ENCODE data around the gene DDR1. TPM values are rescaled to one million over a fixed set of nuclear protein-coding genes. Genes with fewer than 3 reads are reported as not detected.
"Not testable (repeated sequence)": the region's sequence is repeated elsewhere in the genome, so short reads cannot be mapped to it uniquely, and the experiment has no call there.

The DDR1 gene
- total RNA-seq, 1 donor from 2014 or later, result 85.3 TPM

- no peaks in the 10 kb centered on the region for H3K36me3 ChIP-seq
- H3K27ac Mint-ChIP-seq, result no peak overlapping the region
- no peak overlapping the region for H2AFZ ChIP-seq (replicated peaks)
Observed at GRCh38 chr6:30908700-30909099, 24.4 kb downstream of the DDR1 start.

DNA sequence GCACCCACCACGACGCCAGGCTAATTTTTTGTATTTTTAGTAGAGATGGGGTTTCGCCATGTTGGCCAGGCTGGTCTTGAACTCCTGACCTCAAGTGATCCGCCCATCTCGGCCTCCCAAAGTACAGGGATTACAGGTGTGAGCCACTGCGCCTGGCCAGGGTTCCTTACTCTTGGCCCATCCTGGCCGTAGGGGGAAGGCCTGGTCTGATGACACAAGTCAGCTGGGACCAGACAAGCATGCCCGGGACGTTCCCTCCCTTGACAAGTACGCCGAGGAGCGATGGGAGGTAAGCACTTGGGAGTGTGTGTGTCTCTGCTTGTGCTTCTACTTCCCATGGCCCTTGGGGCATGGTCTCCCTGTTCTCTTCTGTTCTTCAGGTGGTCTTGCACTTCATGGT is 26.2 kb downstream of the DDR1 start:
- H3K4me2 ChIP-seq; H3K27ac ChIP-seq; H3K27ac Mint-ChIP-seq; H4K20me1 ChIP-seq (ENCODE audit: low read depth); H3K4me3 ChIP-seq; DNase-seq (ENCODE audit: low spot score); H3K27me3 ChIP-seq; H3K9me3 ChIP-seq (ENCODE audit: low read depth); H2AFZ ChIP-seq (replicated peaks); H3K9me3 Mint-ChIP-seq; H3K9ac ChIP-seq; H3K36me3 ChIP-seq: not testable (repeated sequence)
- peaks cover 14% of the 10 kb centered on the region for H3K36me3 Mint-ChIP-seq
- H3F3A ChIP-seq (ENCODE audit: low read depth), result peaks cover 48% of the 10 kb centered on the region
- H3K4me1 ChIP-seq, result peaks cover 23% of the 10 kb centered on the region
- peaks cover 42% of the 10 kb centered on the region for H3K4me1 Mint-ChIP-seq
- H3K79me2 ChIP-seq (ENCODE audit: low read depth), result peaks cover 18% of the 10 kb centered on the region
- peaks cover 12% of the 10 kb centered on the region for H3K27me3 Mint-ChIP-seq (ENCODE audit: insufficient read depth, low read depth)
- H3K4me3 Mint-ChIP-seq, result peak overlapping the region; percentile 74

More at GRCh38 chr6:30908700-30909099, 24.4 kb downstream of the DDR1 start:
- peaks cover 32% of the 10 kb centered on the region for H3K4me1 Mint-ChIP-seq
- peaks cover 14% of the 10 kb centered on the region for H3K36me3 Mint-ChIP-seq
- no peaks in the 10 kb centered on the region for H3K27me3 ChIP-seq
- peaks cover 18% of the 10 kb centered on the region for H3K79me2 ChIP-seq (ENCODE audit: low read depth)
- H3K27me3 Mint-ChIP-seq (ENCODE audit: insufficient read depth, low read depth), result peaks cover 10% of the 10 kb centered on the region
- TF ChIP-seq, protein P1, sequence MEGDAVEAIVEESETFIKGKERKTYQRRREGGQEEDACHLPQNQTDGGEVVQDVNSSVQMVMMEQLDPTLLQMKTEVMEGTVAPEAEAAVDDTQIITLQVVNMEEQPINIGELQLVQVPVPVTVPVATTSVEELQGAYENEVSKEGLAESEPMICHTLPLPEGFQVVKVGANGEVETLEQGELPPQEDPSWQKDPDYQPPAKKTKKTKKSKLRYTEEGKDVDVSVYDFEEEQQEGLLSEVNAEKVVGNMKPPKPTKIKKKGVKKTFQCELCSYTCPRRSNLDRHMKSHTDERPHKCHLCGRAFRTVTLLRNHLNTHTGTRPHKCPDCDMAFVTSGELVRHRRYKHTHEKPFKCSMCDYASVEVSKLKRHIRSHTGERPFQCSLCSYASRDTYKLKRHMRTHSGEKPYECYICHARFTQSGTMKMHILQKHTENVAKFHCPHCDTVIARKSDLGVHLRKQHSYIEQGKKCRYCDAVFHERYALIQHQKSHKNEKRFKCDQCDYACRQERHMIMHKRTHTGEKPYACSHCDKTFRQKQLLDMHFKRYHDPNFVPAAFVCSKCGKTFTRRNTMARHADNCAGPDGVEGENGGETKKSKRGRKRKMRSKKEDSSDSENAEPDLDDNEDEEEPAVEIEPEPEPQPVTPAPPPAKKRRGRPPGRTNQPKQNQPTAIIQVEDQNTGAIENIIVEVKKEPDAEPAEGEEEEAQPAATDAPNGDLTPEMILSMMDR (IDR thresholded peaks at IDR 0.05), result no peak
- no peak for TF ChIP-seq EZH2phosphoT487 (IDR thresholded peaks at IDR 0.05)
- TF ChIP-seq EZH2 (IDR thresholded peaks at IDR 0.05), result no peak
- H3K4me3 ChIP-seq, result peak overlapping the region; percentile 98
- H3F3A ChIP-seq (ENCODE audit: low read depth), result peaks cover 46% of the 10 kb centered on the region
- no peak for DNase-seq (ENCODE audit: low spot score)
- H3K9me3 ChIP-seq (ENCODE audit: low read depth), result no peaks in the 10 kb centered on the region
- H3K27ac ChIP-seq, result no peak overlapping the region
- H3K9me3 Mint-ChIP-seq, result no peaks in the 10 kb centered on the region
- peak overlapping the region; percentile 81 for H3K9ac ChIP-seq
- no peaks in the 10 kb centered on the region for H4K20me1 ChIP-seq (ENCODE audit: low read depth)
- H3K4me1 ChIP-seq, result peaks cover 13% of the 10 kb centered on the region
- H3K4me2 ChIP-seq, result peak overlapping the region; percentile 95
- H3K4me3 Mint-ChIP-seq, result peak overlapping the region; percentile 99

DNA sequence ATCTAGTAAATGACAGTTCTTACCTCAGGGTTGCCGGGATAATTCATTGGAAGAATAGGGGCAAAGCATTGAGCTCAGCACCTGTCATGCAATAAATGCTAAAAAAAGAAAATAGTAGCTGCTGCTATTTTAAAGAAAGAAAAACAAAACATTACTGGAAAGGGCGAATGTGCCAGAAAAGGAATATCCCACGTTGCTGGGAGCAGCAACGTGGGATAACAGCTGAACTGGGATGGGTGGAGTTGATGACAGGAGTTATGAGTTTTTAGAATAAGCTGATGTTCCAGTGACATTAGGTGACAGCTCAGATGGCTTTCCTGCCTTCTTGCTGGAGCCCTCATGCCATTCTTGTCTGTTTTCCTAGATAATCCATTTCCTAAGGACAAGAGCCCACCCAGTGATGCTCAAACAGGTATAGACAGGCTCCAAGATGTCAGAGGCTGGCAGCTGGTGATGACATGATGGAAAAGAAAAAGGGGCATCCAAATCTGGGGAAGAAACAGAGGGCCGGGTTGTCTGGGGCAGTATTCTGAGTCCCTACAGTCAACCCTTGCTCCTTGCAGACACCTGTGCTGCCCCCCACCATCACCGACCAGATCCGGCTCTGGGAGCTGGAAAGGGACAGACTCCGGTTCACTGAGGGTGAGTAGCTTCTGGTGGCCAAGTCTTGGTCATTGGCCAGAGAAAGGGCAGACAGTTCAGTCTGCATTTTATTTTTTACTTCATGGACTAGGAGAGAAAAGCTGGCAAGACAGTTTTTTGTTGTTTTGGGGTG is 28.6 kb downstream of the DDR1 start:
- Histone ChIP-seq H3K27me3 (no peaks in the 10 kb centered on the region), H4K20me1 (ENCODE audit: low read depth) (no peaks in the 10 kb centered on the region), H2AFZ (replicated peaks) (no peak overlapping the region), H3K4me3 (no peak overlapping the region), H3K4me1 (peaks cover 18% of the 10 kb centered on the region), H3K27ac (no peak overlapping the region), H3K4me2 (no peak overlapping the region), H3K9me3 (ENCODE audit: low read depth) (no peaks in the 10 kb centered on the region), H3F3A (ENCODE audit: low read depth) (peaks cover 28% of the 10 kb centered on the region), H3K36me3 (no peaks in the 10 kb centered on the region), H3K79me2 (ENCODE audit: low read depth) (peaks cover 18% of the 10 kb centered on the region), H3K9ac (no peak overlapping the region)
- Mint-ChIP-seq H3K27me3 (ENCODE audit: insufficient read depth, low read depth) (peaks cover 9% of the 10 kb centered on the region), H3K4me1 (peaks cover 40% of the 10 kb centered on the region), H3K27ac (no peak overlapping the region), H3K4me3 (peak overlapping the region; percentile 93), H3K36me3 (peaks cover 26% of the 10 kb centered on the region), H3K9me3 (no peaks in the 10 kb centered on the region)
- no peak for DNase-seq (ENCODE audit: low spot score)
- TF ChIP-seq, protein P1 (IDR thresholded peaks at IDR 0.05), result no peak
- TF ChIP-seq EZH2phosphoT487 (IDR thresholded peaks at IDR 0.05), result no peak
- TF ChIP-seq EZH2 (IDR thresholded peaks at IDR 0.05), result no peak

- H3K36me3 Mint-ChIP-seq, result peaks cover 28% of the 10 kb centered on the region
- H3K4me1 Mint-ChIP-seq, result peaks cover 33% of the 10 kb centered on the region
- H3K4me3 Mint-ChIP-seq, result peak overlapping the region; percentile 93
- no peaks in the 10 kb centered on the region for H3K9me3 Mint-ChIP-seq
- H3K27me3 Mint-ChIP-seq (ENCODE audit: insufficient read depth, low read depth), result peaks cover 9% of the 10 kb centered on the region
- H3K36me3 ChIP-seq, result no peaks in the 10 kb centered on the region
- H3K9ac ChIP-seq, result no peak overlapping the region
- peak overlapping the region; percentile 62 for H3K4me3 ChIP-seq
- peaks cover 18% of the 10 kb centered on the region for H3K4me1 ChIP-seq
- peaks cover 11% of the 10 kb centered on the region for H3K79me2 ChIP-seq (ENCODE audit: low read depth)
- DNase-seq (ENCODE audit: low spot score), result no peak
- H3K27ac ChIP-seq, result no peak overlapping the region
- no peaks in the 10 kb centered on the region for H4K20me1 ChIP-seq (ENCODE audit: low read depth)
- peak overlapping the region; percentile 53 for H2AFZ ChIP-seq (replicated peaks)
- H3K27ac Mint-ChIP-seq, result no peak overlapping the region
- TF ChIP-seq, protein P1 (IDR thresholded peaks at IDR 0.05), result no peak
- TF ChIP-seq EZH2 (IDR thresholded peaks at IDR 0.05) (no peak), EZH2phosphoT487 (IDR thresholded peaks at IDR 0.05) (no peak)
- no peaks in the 10 kb centered on the region for H3K27me3 ChIP-seq
- peak overlapping the region; percentile 93 for H3K4me2 ChIP-seq
- H3K9me3 ChIP-seq (ENCODE audit: low read depth), result no peaks in the 10 kb centered on the region
- H3F3A ChIP-seq (ENCODE audit: low read depth), result peaks cover 28% of the 10 kb centered on the region
Observed at GRCh38 chr6:30913721-30914075, 29.4 kb downstream of the DDR1 start.

All from neural progenitor cell (in vitro differentiated cells).